ENCODE measurements around the gene LRRC1.
"Not testable (repeated sequence)": the region's sequence is repeated elsewhere in the genome, so short reads cannot be mapped to it uniquely, and the experiment has no call there.

LRRC1 gene

GRCh38 chr6:53768636-53769035 lies 26.2 kb upstream of the LRRC1 start:
- no peaks in the 10 kb centered on the region for H3K27me3 ChIP-seq (ENCODE audit: control insufficient read depth, insufficient read depth, low read length)
- H3K4me3 ChIP-seq (ENCODE audit: low read length): no peak overlapping the region
- H3K4me1 ChIP-seq (ENCODE audit: control insufficient read depth, insufficient read depth, low read length): no peaks in the 10 kb centered on the region
- H3K9ac ChIP-seq (ENCODE audit: low read length): no peak overlapping the region
- H3K27ac ChIP-seq (ENCODE audit: low read depth, low read length): no peak overlapping the region
- H3K36me3 ChIP-seq (ENCODE audit: control insufficient read depth, insufficient read depth, low read length): no peaks in the 10 kb centered on the region

- H3K27ac ChIP-seq (ENCODE audit: low read depth, low read length): no peak overlapping the region
These were observed 24.0 kb upstream of the LRRC1 start for GRCh38 chr6:53770780-53771249.

DNA sequence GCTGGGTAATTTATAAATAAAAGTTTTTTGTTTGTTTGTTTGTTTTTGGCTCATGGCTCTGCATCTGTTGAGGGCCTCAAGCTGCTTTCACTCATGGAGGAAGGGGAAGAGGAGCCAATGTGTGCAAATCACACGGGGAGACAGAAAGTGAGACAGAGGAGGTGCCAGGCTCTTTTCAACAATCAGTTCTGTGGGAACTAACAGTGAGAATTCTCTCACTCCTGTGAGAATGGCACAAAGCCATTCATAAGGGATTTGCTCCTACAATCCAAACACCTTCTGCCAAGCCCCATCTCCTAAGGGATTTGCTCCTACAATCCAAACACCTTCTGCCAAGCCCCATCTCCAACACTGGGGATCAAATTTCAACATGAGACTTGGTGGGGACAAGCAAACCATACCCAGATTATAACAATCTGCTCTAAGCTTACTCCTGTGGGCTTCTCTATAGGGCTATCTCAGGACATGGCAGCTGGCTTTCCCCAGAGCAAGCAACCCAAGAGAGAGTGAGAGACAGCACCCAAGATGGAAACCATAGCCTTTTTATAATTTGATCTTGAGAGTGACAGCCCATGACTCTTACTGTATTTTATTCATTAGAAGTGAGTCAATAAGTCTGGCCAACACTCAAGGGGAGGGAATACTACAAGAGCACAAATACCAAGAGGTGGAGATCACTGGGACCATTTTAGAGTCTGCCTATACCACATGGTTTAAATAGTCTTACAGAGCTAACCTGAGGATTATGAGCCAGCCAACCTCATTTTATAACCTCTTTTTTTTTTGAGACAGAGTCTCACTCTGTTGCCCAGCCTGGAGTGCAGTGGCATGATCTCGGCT lies 22.8 kb upstream of the LRRC1 start:
- Histone ChIP-seq H3K27ac (ENCODE audit: low read depth, low read length) (no peak overlapping the region), H3K4me1 (ENCODE audit: control insufficient read depth, insufficient read depth, low read length) (no peaks in the 10 kb centered on the region), H3K36me3 (ENCODE audit: control insufficient read depth, insufficient read depth, low read length) (no peaks in the 10 kb centered on the region), H3K4me3 (ENCODE audit: low read length) (no peak overlapping the region), H3K27me3 (ENCODE audit: control insufficient read depth, insufficient read depth, low read length) (no peaks in the 10 kb centered on the region), H3K9ac (ENCODE audit: low read length) (no peak overlapping the region)

More at GRCh38 chr6:53770780-53771249, 24.0 kb upstream of the LRRC1 start:
- Histone ChIP-seq H3K9ac (ENCODE audit: low read length) (no peak overlapping the region), H3K4me3 (ENCODE audit: low read length) (no peak overlapping the region), H3K27me3 (ENCODE audit: control insufficient read depth, insufficient read depth, low read length) (no peaks in the 10 kb centered on the region), H3K4me1 (ENCODE audit: control insufficient read depth, insufficient read depth, low read length) (no peaks in the 10 kb centered on the region), H3K36me3 (ENCODE audit: control insufficient read depth, insufficient read depth, low read length) (no peaks in the 10 kb centered on the region)

GRCh38 chr6:53773044-53773696 lies 21.6 kb upstream of the LRRC1 start:
- H3K27me3 ChIP-seq (ENCODE audit: control insufficient read depth, insufficient read depth, low read length): no peaks in the 10 kb centered on the region
- no peak overlapping the region for H3K9ac ChIP-seq (ENCODE audit: low read length)
- no peaks in the 10 kb centered on the region for H3K4me1 ChIP-seq (ENCODE audit: control insufficient read depth, insufficient read depth, low read length)
- no peak overlapping the region for H3K27ac ChIP-seq (ENCODE audit: low read depth, low read length)
- no peaks in the 10 kb centered on the region for H3K36me3 ChIP-seq (ENCODE audit: control insufficient read depth, insufficient read depth, low read length)
- H3K4me3 ChIP-seq (ENCODE audit: low read length): no peak overlapping the region

DNA sequence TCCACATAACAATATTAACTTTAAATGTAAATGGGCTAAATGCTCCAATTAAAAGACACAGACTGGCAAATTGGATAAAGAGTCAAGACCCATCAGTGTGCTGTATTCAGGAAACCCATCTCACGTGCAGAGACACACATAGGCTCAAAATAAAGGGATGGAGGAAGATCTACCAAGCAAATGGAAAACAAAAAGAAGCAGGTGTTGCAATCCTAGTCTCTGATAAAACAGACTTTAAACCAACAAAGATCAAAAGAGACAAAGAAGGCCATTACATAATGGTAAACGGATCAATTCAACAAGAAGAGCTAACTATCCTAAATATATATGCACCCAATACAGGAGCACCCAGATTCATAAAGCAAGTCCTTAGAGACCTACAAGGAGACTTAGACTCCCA lies 18.7 kb upstream of the LRRC1 start:
- H3K9ac ChIP-seq (ENCODE audit: low read length); H3K27me3 ChIP-seq (ENCODE audit: control insufficient read depth, insufficient read depth, low read length); H3K4me1 ChIP-seq (ENCODE audit: control insufficient read depth, insufficient read depth, low read length); H3K4me3 ChIP-seq (ENCODE audit: low read length); H3K27ac ChIP-seq (ENCODE audit: low read depth, low read length); H3K36me3 ChIP-seq (ENCODE audit: control insufficient read depth, insufficient read depth, low read length): not testable (repeated sequence)

- not testable (repeated sequence) for H3K4me3 ChIP-seq (ENCODE audit: low read length); H3K27me3 ChIP-seq (ENCODE audit: control insufficient read depth, insufficient read depth, low read length); H3K4me1 ChIP-seq (ENCODE audit: control insufficient read depth, insufficient read depth, low read length); H3K9ac ChIP-seq (ENCODE audit: low read length); H3K27ac ChIP-seq (ENCODE audit: low read depth, low read length); H3K36me3 ChIP-seq (ENCODE audit: control insufficient read depth, insufficient read depth, low read length)
These were observed 9.8 kb upstream of the LRRC1 start for GRCh38 chr6:53784991-53785390.

DNA sequence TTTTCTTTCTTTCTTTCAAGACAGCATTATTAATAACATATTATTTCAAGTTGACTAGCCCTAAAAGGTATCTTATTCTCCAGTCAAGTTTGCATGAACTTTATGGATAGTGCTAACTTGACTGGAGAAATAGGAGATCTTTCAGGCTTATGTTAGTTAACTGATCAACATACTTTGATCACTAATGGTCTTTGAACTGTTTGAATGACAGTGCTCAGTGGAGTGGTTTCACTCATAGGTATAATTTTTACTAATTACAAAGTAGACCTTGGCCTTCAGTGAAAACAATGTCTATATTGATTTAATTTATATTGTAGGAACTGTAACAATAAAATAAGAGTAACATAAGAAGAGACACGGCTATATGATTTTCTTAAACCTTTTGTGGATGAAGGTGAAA lies 8.0 kb upstream of the LRRC1 start:
- Histone ChIP-seq H3K27me3 (ENCODE audit: control insufficient read depth, insufficient read depth, low read length) (no peaks in the 10 kb centered on the region), H3K4me1 (ENCODE audit: control insufficient read depth, insufficient read depth, low read length) (no peaks in the 10 kb centered on the region), H3K9ac (ENCODE audit: low read length) (no peak overlapping the region), H3K4me3 (ENCODE audit: low read length) (no peak overlapping the region), H3K27ac (ENCODE audit: low read depth, low read length) (no peak overlapping the region), H3K36me3 (ENCODE audit: control insufficient read depth, insufficient read depth, low read length) (no peaks in the 10 kb centered on the region)

DNA sequence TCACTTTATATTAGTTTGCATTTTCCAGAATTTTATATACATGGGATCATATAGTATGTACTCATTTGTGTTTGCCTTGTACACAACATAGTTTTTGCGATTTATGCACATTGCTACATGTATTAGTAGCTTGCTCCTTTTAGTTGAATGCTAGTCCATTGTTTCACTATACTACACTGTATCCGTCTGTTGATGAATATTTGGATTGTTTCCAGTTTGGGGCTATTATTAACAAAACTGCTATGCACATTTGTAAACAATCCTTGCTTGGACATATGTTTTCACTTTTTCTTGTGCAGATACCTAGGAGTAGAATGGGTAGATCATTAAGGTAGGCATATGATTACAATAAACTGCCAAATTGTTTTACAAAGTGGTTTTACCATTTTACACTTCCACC lies 3.9 kb upstream of the LRRC1 start:
- H3K4me3 ChIP-seq (ENCODE audit: low read length): no peak overlapping the region
- no peaks in the 10 kb centered on the region for H3K36me3 ChIP-seq (ENCODE audit: control insufficient read depth, insufficient read depth, low read length)
- H3K4me1 ChIP-seq (ENCODE audit: control insufficient read depth, insufficient read depth, low read length): peaks cover 2% of the 10 kb centered on the region
- no peak overlapping the region for H3K27ac ChIP-seq (ENCODE audit: low read depth, low read length)
- H3K27me3 ChIP-seq (ENCODE audit: control insufficient read depth, insufficient read depth, low read length): no peaks in the 10 kb centered on the region
- no peak overlapping the region for H3K9ac ChIP-seq (ENCODE audit: low read length)

GRCh38 chr6:53792016-53792415 lies 2.8 kb upstream of the LRRC1 start:
- Histone ChIP-seq H3K27me3 (ENCODE audit: control insufficient read depth, insufficient read depth, low read length) (no peaks in the 10 kb centered on the region), H3K36me3 (ENCODE audit: control insufficient read depth, insufficient read depth, low read length) (no peaks in the 10 kb centered on the region), H3K9ac (ENCODE audit: low read length) (no peak overlapping the region), H3K4me3 (ENCODE audit: low read length) (no peak overlapping the region), H3K4me1 (ENCODE audit: control insufficient read depth, insufficient read depth, low read length) (peaks cover 2% of the 10 kb centered on the region), H3K27ac (ENCODE audit: low read depth, low read length) (no peak overlapping the region)

DNA sequence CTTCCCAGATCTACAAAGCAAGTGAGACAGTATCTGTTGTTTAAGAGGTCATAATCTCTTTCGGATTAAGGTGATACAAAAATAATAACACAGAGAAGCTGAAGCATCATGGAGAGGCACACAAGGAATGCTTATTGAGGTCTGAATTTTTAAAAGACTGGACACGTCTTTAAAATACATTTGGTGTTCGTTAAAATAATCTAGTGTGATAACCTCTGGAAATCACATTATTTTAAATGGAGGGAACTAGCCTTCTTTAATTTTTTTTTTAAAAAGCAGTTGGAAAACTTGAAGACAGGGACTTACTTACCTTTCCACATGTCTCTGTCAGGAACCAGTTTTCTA lies 1.9 kb upstream of the LRRC1 start:
- Histone ChIP-seq H3K9ac (ENCODE audit: low read length) (no peak overlapping the region), H3K4me1 (ENCODE audit: control insufficient read depth, insufficient read depth, low read length) (peaks cover 2% of the 10 kb centered on the region), H3K4me3 (ENCODE audit: low read length) (peak overlapping the region; percentile 89), H3K27me3 (ENCODE audit: control insufficient read depth, insufficient read depth, low read length) (no peaks in the 10 kb centered on the region), H3K27ac (ENCODE audit: low read depth, low read length) (no peak overlapping the region), H3K36me3 (ENCODE audit: control insufficient read depth, insufficient read depth, low read length) (no peaks in the 10 kb centered on the region)

- Histone ChIP-seq H3K4me1 (ENCODE audit: control insufficient read depth, insufficient read depth, low read length) (peaks cover 2% of the 10 kb centered on the region), H3K4me3 (ENCODE audit: low read length) (peak overlapping the region; percentile 89), H3K36me3 (ENCODE audit: control insufficient read depth, insufficient read depth, low read length) (no peaks in the 10 kb centered on the region), H3K9ac (ENCODE audit: low read length) (peak overlapping the region; percentile 3), H3K27me3 (ENCODE audit: control insufficient read depth, insufficient read depth, low read length) (no peaks in the 10 kb centered on the region), H3K27ac (ENCODE audit: low read depth, low read length) (peak overlapping the region; percentile 6)
These were observed 1.3 kb upstream of the LRRC1 start for GRCh38 chr6:53793318-53794136.

DNA sequence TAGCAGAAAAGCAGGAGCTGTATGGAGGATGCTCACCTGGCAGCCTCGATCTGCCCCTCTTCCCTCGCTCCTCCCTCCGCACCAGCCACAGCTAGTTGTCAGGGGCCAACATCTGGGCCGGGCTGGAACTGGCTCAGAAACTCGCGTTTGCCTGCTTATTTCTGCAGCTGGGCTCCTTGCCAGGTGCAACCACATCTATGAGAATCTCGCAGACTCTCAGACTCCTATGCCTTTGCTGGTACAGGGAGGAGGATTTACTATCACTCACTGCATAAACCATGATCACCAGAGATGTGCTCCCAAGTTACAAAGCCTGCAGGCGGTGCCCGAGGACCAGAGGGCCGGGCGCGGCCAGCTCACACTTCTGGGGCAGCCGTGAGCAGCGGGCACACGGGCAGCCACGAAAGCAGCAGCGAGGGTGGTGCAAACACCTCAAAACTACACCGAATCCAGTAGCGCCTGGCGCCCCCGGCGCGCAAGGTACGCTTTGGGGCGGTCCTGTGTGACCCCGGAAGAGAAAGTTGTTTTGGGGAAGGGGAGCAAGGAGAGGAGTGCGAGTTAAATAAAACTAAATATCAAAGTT lies 577 bp upstream of the LRRC1 start:
- peaks cover 2% of the 10 kb centered on the region for H3K4me1 ChIP-seq (ENCODE audit: control insufficient read depth, insufficient read depth, low read length)
- H3K27ac ChIP-seq (ENCODE audit: low read depth, low read length): peak overlapping the region; percentile 67
- no peaks in the 10 kb centered on the region for H3K36me3 ChIP-seq (ENCODE audit: control insufficient read depth, insufficient read depth, low read length)
- no peaks in the 10 kb centered on the region for H3K27me3 ChIP-seq (ENCODE audit: control insufficient read depth, insufficient read depth, low read length)
- H3K9ac ChIP-seq (ENCODE audit: low read length): peak overlapping the region; percentile 3
- H3K4me3 ChIP-seq (ENCODE audit: low read length): peak overlapping the region; percentile 89

Measured in rectal smooth muscle tissue (tissue), 1 donor.